Endothelial cell of umbilical vein (primary cell): ENCODE data around the gene KCTD17. TPM values are rescaled to one million over a fixed set of nuclear protein-coding genes. Genes with fewer than 3 reads are reported as not detected.

ENCODE experiments used
- BruUV-seq: library from RNA; stranded (reverse); fragments of 400-500 nt; replicated peaks from 2 replicates; lab custom pipeline; 2021; lab: Mats Ljungman, UMichigan
- CTCF ChIA-PET: fragments of 300-600, 350-600 bp; sonication (Branson Sonifier 250); formaldehyde crosslinking; loops from one replicate; lab custom pipeline; 2021; ENCODE audit warnings: antibody characterized with exemption, inconsistent platforms; lab: Charles Lee
- POLR2A ChIA-PET: fragments of 300-600, 350-600 bp; sonication (Branson Sonifier 250); formaldehyde crosslinking; loops from one replicate; lab custom pipeline; 2021; ENCODE audit warnings: antibody characterized with exemption, inconsistent platforms; lab: Charles Lee
- DNase-seq: peaks from one replicate; pipeline ENCODE4 v3.0.0-alpha.2; 2011; ENCODE audit warnings: low read depth, low spot score
- FAIRE-seq: peaks from 2 replicates; lab custom pipeline; 2011; peaks lifted over from hg19 to GRCh38; lab: Jason Lieb, UNC
- H2AFZ ChIP-seq: 2 replicates; pipeline ENCODE4 v1.6.0; 2012; ENCODE audit warnings: low read depth, low read length, control low read depth, inconsistent platforms
- H3K27ac ChIP-seq: 2 replicates; pipeline ENCODE4 v1.5.1; 2011; ENCODE audit warnings: low read depth, mild to moderate bottlenecking, control low read depth, low read length, moderate library complexity; ENCODE audit not compliant: insufficient read depth
- H3K27me3 ChIP-seq, 2 experiments: 2 replicates each; pipeline versions ENCODE4 v1.6.0 to v1.6.1; 2011; ENCODE audit warnings: low read length in 2 of 2, mixed read lengths in 1 of 2; ENCODE audit not compliant: control insufficient read depth in 2 of 2, insufficient read depth in 2 of 2
- H3K36me3 ChIP-seq, 2 experiments: 2 replicates in 1 of 2; 3 replicates in 1 of 2; pipeline ENCODE4 v1.5.1; 2011; ENCODE audit warnings: low read length in 2 of 2, mild to moderate bottlenecking in 1 of 2, moderate library complexity in 1 of 2; ENCODE audit not compliant: control insufficient read depth in 2 of 2, insufficient read depth in 2 of 2; ENCODE audit errors: extremely low read depth in 1 of 2
- H3K4me1 ChIP-seq: 3 replicates; pipeline ENCODE4 v1.5.1; 2011; ENCODE audit warnings: mild to moderate bottlenecking, low read length; ENCODE audit not compliant: control insufficient read depth, insufficient read depth; ENCODE audit errors: extremely low read depth
- H3K4me2 ChIP-seq: 2 replicates; pipeline ENCODE4 v1.6.1; 2011; ENCODE audit warnings: low read length, control low read depth, mixed read lengths; ENCODE audit not compliant: insufficient read depth
- H3K4me3 ChIP-seq, 3 experiments: fragments of 200-600 bp in 1 of 3; sonication (generic), shearing (Covaris generic) in 1 of 3; replicated peaks in 1 of 3; 2 replicates each; pipeline ENCODE4 v1.5.1; 2011 to 2016; ENCODE audit warnings: control low read depth in 3 of 3, low read length in 3 of 3, mild to moderate bottlenecking in 2 of 3, inconsistent platforms in 1 of 3, low read depth in 1 of 3, moderate library complexity in 1 of 3; ENCODE audit not compliant: insufficient read depth in 1 of 3
- H3K79me2 ChIP-seq: 2 replicates; pipeline ENCODE4 v1.6.0; 2012; ENCODE audit warnings: low read length, inconsistent platforms; ENCODE audit not compliant: control insufficient read depth, insufficient read depth
- H3K9ac ChIP-seq: replicated peaks from 2 replicates; pipeline ENCODE3; 2011; ENCODE audit warnings: low read length, control low read depth; ENCODE audit not compliant: insufficient read depth; ENCODE audit errors: extremely low read depth
- H3K9me1 ChIP-seq: replicated peaks from 3 replicates; pipeline ENCODE4 v1.6.0; 2011; ENCODE audit warnings: mild to moderate bottlenecking, low read length; ENCODE audit not compliant: control insufficient read depth, insufficient read depth; ENCODE audit errors: extremely low read depth
- H3K9me3 ChIP-seq: replicated peaks from 2 replicates; pipeline ENCODE4 v1.5.1; 2012; ENCODE audit warnings: low read length, inconsistent platforms; ENCODE audit not compliant: control insufficient read depth, insufficient read depth
- H4K20me1 ChIP-seq: replicated peaks from 2 replicates; pipeline ENCODE3; 2011; ENCODE audit warnings: mild to moderate bottlenecking, low read length; ENCODE audit not compliant: control insufficient read depth, insufficient read depth; ENCODE audit errors: extremely low read depth
- EZH2 ChIP-seq: IDR thresholded peaks from 2 replicates; pipeline ENCODE4 v1.6.1; 2012; ENCODE audit warnings: borderline replicate concordance, low read depth, mild to moderate bottlenecking, moderate library complexity, low read length, inconsistent platforms; ENCODE audit not compliant: severe bottlenecking
- FOS ChIP-seq: IDR thresholded peaks from 2 replicates; pipeline ENCODE4 v1.6.1; 2011; ENCODE audit warnings: mild to moderate bottlenecking, low read length, moderate library complexity, borderline replicate concordance; ENCODE audit not compliant: insufficient read depth
- GATA2 ChIP-seq: IDR thresholded peaks from 2 replicates; pipeline ENCODE4 v1.7.0; 2011; ENCODE audit warnings: low read depth, mild to moderate bottlenecking, moderate library complexity, mixed read lengths, low read length; ENCODE audit not compliant: insufficient read length, insufficient read depth
- JUN ChIP-seq: IDR thresholded peaks from 2 replicates; pipeline ENCODE4 v1.6.1; 2011; ENCODE audit warnings: borderline replicate concordance, low read depth; ENCODE audit not compliant: insufficient read length, insufficient read depth
- MAX ChIP-seq: IDR thresholded peaks from 2 replicates; pipeline ENCODE4 v1.6.1; 2011; ENCODE audit not compliant: insufficient read depth, insufficient read length
- MYC ChIP-seq: IDR thresholded peaks from one replicate; pipeline ENCODE4 v1.6.1; 2011; ENCODE audit warnings: mild to moderate bottlenecking, low read depth, low read length
- POLR2A ChIP-seq: IDR thresholded peaks from 2 replicates; pipeline ENCODE4 v1.6.1; 2012; ENCODE audit warnings: low read depth, mild to moderate bottlenecking, control low read depth, low read length
- POLR2AphosphoS5 ChIP-seq: IDR thresholded peaks from 2 replicates; pipeline ENCODE4 v1.6.1; 2012; ENCODE audit warnings: low read depth, mild to moderate bottlenecking, control low read depth, low read length, moderate library complexity; ENCODE audit not compliant: insufficient read depth
- dilution Hi-C: fragments of 300-500 bp; cut with MboI; formaldehyde crosslinking; loops from one replicate; pipeline ENCODE4 v1.15.0; 2019; ENCODE audit warnings: low sequenced_read_pairs; ENCODE audit not compliant: extremely low pct_ligation_motif_present
- intact Hi-C: fragments of 100-400 bp; cut with micrococcal nuclease; formaldehyde crosslinking; loops from one replicate; pipeline ENCODE4 v1.10.0; 2022
- polyA plus RNA-seq, 4 experiments: library from polyadenylated mRNA; depleted of rRNA in 3 of 4; stranded (reverse) in 3 of 4; unstranded in 1 of 4; fragments of >200 nt; gene quantifications; 2 replicates each; pipeline versions ENCODE4 v1.2.1 to v1.2.3, GENCODE V29; 2011 to 2012; ENCODE audit warnings: missing spikeins in 1 of 4
- total RNA-seq: library from RNA; stranded (reverse); gene quantifications from 2 replicates; pipeline ENCODE4 v1.2.3, GENCODE V29; 2021
- TF ChIP-seq, protein P1 (sequence below), 2 donors: IDR thresholded peaks; 1 replicate in 1 of 2; 2 replicates in 1 of 2; pipeline ENCODE4 v1.5.1; 2011; ENCODE audit warnings: low read length in 2 of 2, mild to moderate bottlenecking in 2 of 2, moderate library complexity in 2 of 2, control low read depth in 1 of 2, inconsistent platforms in 1 of 2, low read depth in 1 of 2; ENCODE audit not compliant: insufficient read depth in 1 of 2; ENCODE audit errors: extremely low read depth in 1 of 2

Gene KCTD17
- total and polyA plus RNA-seq, 2 donors (not counting 3 experiments of a cell fraction or from before 2014, with no cell fraction given), result 59.2 to 73.0 TPM

GRCh38 chr22:37079158-37079557 is 27.6 kb downstream of the KCTD17 start:
- no peaks in the 10 kb centered on the region for H3K9me1 ChIP-seq
- no peaks in the 10 kb centered on the region for H3K36me3 ChIP-seq
- H3K27ac ChIP-seq, result peak overlapping the region; percentile 16
- TF ChIP-seq, protein P1, sequence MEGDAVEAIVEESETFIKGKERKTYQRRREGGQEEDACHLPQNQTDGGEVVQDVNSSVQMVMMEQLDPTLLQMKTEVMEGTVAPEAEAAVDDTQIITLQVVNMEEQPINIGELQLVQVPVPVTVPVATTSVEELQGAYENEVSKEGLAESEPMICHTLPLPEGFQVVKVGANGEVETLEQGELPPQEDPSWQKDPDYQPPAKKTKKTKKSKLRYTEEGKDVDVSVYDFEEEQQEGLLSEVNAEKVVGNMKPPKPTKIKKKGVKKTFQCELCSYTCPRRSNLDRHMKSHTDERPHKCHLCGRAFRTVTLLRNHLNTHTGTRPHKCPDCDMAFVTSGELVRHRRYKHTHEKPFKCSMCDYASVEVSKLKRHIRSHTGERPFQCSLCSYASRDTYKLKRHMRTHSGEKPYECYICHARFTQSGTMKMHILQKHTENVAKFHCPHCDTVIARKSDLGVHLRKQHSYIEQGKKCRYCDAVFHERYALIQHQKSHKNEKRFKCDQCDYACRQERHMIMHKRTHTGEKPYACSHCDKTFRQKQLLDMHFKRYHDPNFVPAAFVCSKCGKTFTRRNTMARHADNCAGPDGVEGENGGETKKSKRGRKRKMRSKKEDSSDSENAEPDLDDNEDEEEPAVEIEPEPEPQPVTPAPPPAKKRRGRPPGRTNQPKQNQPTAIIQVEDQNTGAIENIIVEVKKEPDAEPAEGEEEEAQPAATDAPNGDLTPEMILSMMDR (IDR thresholded peaks at IDR 0.05; ENCODE audit: extremely low read depth in 1 of 2, insufficient read depth in 1 of 2, low read depth in 1 of 2, low read length in 2 of 2), result no peak
- TF ChIP-seq EZH2 (no peak), FOS (no peak)
- FAIRE-seq, result no peak
- H3K79me2 ChIP-seq, result no peaks in the 10 kb centered on the region
- H3K9ac ChIP-seq, result no peak overlapping the region
- DNase-seq, result no peak
- intact Hi-C loops, result loop anchor here (2.0 kb wide), 2 partner anchors 182 to 378 kb away; no protein-coding TSS in a partner anchor
- H3K27me3 ChIP-seq, result peaks cover 0 to 6% of the 10 kb centered on the region in 2 experiments
- no TSS peak for BruUV-seq
- peaks cover 9% of the 10 kb centered on the region for H3K4me1 ChIP-seq
- no peaks in the 10 kb centered on the region for H4K20me1 ChIP-seq
- ChIA-PET POLR2A (no interaction called here), CTCF (interaction anchor here (0.9 to 2.5 kb wide), 6 partner anchors 28 to 181 kb away, joined by 3 to 45 read pairs (median 4); partner anchors contain the start of gene KCTD17)
- no peak overlapping the region for H3K4me2 ChIP-seq
- dilution Hi-C loops, result no loop called here
- H2AFZ ChIP-seq, result no peak overlapping the region
- H3K4me3 ChIP-seq, result no peak overlapping the region
- H3K9me3 ChIP-seq, result no peaks in the 10 kb centered on the region

GRCh38 chr22:37079668-37080171 is 28.2 kb downstream of the KCTD17 start:
- BruUV-seq, result no TSS peak
- Histone ChIP-seq H2AFZ (peak overlapping the region; percentile 73), H3K36me3 (no peaks in the 10 kb centered on the region), H4K20me1 (no peaks in the 10 kb centered on the region), H3K4me3 (no peak overlapping the region), H3K9me1 (no peaks in the 10 kb centered on the region), H3K9ac (no peak overlapping the region), H3K9me3 (no peaks in the 10 kb centered on the region), H3K27ac (peak overlapping the region; percentile 42), H3K27me3 (peaks cover 0 to 6% of the 10 kb centered on the region in 2 experiments), H3K4me2 (no peak overlapping the region), H3K79me2 (no peaks in the 10 kb centered on the region), H3K4me1 (peaks cover 9% of the 10 kb centered on the region)
- dilution Hi-C loops (no loop called here), intact Hi-C loops (loop anchor here (2.0 kb wide), 2 partner anchors 181 to 377 kb away; no protein-coding TSS in a partner anchor)
- DNase-seq (peak; percentile 55), FAIRE-seq (peak; percentile 74)
- ChIA-PET POLR2A (no interaction called here), CTCF (interaction anchor here (0.6 to 2.5 kb wide), 7 partner anchors 25 to 181 kb away, joined by 3 to 45 read pairs (median 3); partner anchors contain the start of gene KCTD17)
- TF ChIP-seq FOS, result no peak
- TF ChIP-seq, protein P1 (IDR thresholded peaks at IDR 0.05; ENCODE audit: extremely low read depth in 1 of 2, insufficient read depth in 1 of 2, low read depth in 1 of 2, low read length in 2 of 2), result no peak
- TF ChIP-seq MAX, result no peak
- no peak for TF ChIP-seq EZH2
- TF ChIP-seq GATA2, result peak; percentile 80
- TF ChIP-seq JUN, result peak; percentile 17
- TF ChIP-seq POLR2A, result no peak
- TF ChIP-seq MYC, result no peak
- no peak for TF ChIP-seq POLR2AphosphoS5
